Urinary bladder (tissue), 4 donors: ENCODE measurements around the gene CMPK2. TPM values are rescaled to one million over a fixed set of nuclear protein-coding genes. Genes with fewer than 3 reads are reported as not detected.
A peak's percentile ranks its signal among the peaks of the same experiment; 100 is the strongest.
"Not testable (repeated sequence)": the region's sequence is repeated elsewhere in the genome, so short reads cannot be mapped to it uniquely, and the experiment has no call there.

Experiments used
- DNase-seq: peaks from one replicate; pipeline ENCODE4 v3.0.0-alpha.2; 2015; ENCODE audit errors: extremely low spot score
- H3K27ac ChIP-seq: one replicate; pipeline ENCODE4 v1.5.1; 2013; ENCODE audit warnings: low read depth, mild to moderate bottlenecking, moderate library complexity
- H3K36me3 ChIP-seq: one replicate; pipeline ENCODE4 v1.6.1; 2013; ENCODE audit warnings: mild to moderate bottlenecking, moderate library complexity; ENCODE audit not compliant: insufficient read depth
- H3K4me1 ChIP-seq: one replicate; pipeline ENCODE4 v1.6.1; 2013; ENCODE audit warnings: mild to moderate bottlenecking, moderate library complexity; ENCODE audit not compliant: insufficient read depth
- H3K4me3 ChIP-seq: one replicate; pipeline ENCODE4 v1.5.1; 2013; ENCODE audit warnings: low read depth, low read length
- WGBS: extraction: QIAGEN DNeasy Blood & Tissue Kit; methylation state at CpG from one replicate; pipeline ENCODE4 v1.1.7; 2013; 5-methylcytosine and 5-hydroxymethylcytosine counted together
- polyA plus RNA-seq: library from polyadenylated mRNA; stranded (reverse); fragments of 200-250 nt; gene quantifications from one replicate; pipeline ENCODE4 v1.2.3, GENCODE V29; 2013
- total RNA-seq: library from RNA; depleted of rRNA; stranded (reverse); fragments of >200 nt; gene quantifications from one replicate; pipeline ENCODE4 v1.2.3, GENCODE V29; 2014
- donor health status: healthy with polysubstance abuse.
- donor health status: healthy.

CMPK2 gene
- total and polyA plus RNA-seq, 2 donors: 3.6 to 8.9 TPM

DNA sequence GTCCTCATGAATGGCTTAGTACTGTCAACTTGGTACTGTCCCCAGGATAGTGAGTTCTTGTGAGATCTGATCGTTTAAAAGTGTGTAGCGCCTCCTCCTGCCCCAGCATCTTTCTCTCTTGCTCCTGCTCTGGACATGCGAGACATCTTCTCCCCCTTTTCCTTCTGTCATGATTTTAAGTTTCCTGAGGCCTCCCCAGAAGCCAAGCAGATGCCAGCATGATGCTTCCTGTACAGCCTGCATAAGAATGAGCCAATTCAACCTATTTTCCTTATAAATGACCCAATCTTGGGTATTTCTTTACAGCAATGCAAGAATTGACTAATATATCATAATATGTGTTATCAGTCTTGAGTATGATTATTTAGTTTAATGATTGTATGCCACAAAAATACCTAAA, 8.3 kb upstream of the CMPK2 start:
- H3K36me3 ChIP-seq: no peaks in the 10 kb centered on the region
- H3K4me3 ChIP-seq: no peak overlapping the region
- no peaks in the 10 kb centered on the region for H3K4me1 ChIP-seq
- no peak overlapping the region for H3K27ac ChIP-seq
- DNase-seq: no peak
- over 99% methylated on average over 3 of the region's 3 CpGs for WGBS

DNA sequence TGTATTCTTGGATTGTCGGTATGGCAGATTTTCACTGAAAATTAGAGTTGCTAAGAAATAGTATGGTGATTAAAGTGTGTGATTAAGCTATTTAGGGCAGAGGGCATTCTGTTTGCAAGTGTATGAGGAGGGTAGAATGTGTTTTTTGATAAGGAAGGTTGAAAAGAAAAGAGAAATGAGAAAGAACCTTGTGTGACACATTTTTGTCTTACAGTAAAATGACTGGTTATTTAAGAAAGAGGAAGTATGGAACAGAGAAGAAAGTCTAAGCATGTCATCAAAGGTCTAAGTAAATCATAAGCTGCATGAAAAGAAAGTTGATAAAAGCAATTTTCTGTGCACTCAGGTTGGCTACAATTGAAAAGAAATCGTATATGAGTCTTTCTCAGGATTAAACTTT, 6.7 kb upstream of the CMPK2 start:
- WGBS: 89% methylated on average over 2 of the region's 2 CpGs
- Histone ChIP-seq H3K36me3 (no peaks in the 10 kb centered on the region), H3K4me3 (no peak overlapping the region), H3K4me1 (no peaks in the 10 kb centered on the region), H3K27ac (no peak overlapping the region)
- DNase-seq: no peak

DNA sequence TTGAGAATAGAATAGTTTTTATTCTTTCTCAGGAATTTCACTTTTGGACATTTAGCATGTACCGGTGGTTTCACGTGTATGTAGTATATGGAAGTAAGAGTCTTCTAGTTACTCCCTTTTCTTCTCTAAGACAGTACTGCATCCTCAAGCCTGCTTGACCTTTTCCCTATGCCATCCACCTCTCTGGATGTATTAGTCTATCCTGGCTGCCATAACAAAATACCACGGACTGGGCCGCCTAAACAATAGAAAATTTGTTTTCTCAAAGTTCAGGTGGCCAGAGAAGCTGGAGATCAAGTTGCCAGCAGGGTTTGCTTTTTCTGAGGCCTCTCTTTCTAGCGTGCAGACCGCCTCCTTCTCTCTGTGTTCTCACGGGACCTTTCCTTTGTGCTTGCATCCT, 1.3 kb upstream of the CMPK2 start:
- Histone ChIP-seq H3K4me1 (no peaks in the 10 kb centered on the region), H3K4me3 (no peak overlapping the region), H3K27ac (no peak overlapping the region), H3K36me3 (no peaks in the 10 kb centered on the region)
- DNase-seq: no peak
- WGBS: 92% methylated on average over 7 of the region's 7 CpGs

DNA sequence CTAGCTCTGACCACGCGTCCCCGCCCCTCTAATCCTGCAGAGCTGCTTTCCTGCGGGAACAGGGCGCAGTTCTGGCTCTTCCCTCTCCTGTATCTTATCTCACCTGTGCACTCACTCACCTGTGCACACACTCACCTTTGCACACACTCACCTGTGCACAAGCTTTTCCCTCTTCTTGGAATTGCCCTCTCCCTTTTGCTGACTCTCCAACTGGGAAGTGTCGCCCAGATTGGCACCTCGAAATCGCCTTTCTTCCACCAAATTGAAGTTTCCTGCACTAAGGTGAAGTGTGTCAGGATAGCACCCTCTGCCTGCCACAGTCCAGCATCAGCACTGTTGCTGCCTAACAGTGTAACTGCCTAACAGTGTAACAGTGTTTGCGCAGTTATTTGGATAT, 566 bp upstream of the CMPK2 start:
- DNase-seq: no peak
- 12% methylated on average over 9 of the region's 9 CpGs for WGBS
- H3K27ac ChIP-seq: peak overlapping the region; percentile 77
- no peaks in the 10 kb centered on the region for H3K36me3 ChIP-seq
- H3K4me1 ChIP-seq: no peaks in the 10 kb centered on the region
- H3K4me3 ChIP-seq: peak overlapping the region; percentile 84

DNA sequence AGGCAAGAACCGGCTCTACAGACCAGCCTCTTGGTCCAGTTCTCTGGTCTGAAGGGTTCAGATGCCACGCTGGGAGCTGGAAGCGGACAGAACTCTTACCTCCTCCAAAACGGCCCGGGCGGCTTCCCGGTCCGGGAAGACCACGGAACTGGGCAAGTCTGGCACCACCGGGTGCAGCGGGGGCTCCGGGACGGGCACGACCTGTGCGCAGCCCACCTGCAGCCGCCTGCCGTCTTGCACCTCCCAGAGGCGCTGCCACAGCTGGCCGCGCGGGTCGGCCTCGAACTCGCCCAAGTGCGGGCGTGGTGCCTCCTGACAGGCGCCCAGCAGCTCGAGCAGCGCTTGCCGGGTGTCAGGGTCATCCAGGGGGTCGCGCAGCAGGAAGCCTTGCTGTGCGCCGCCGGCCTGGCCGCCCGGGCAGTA, 773 bp downstream of the CMPK2 start:
- no peaks in the 10 kb centered on the region for H3K36me3 ChIP-seq
- H3K4me3 ChIP-seq: peak overlapping the region; percentile 84
- no peaks in the 10 kb centered on the region for H3K4me1 ChIP-seq
- DNase-seq: no peak
- WGBS: 10% methylated on average over 37 of the region's 37 CpGs
- no peak overlapping the region for H3K27ac ChIP-seq

DNA sequence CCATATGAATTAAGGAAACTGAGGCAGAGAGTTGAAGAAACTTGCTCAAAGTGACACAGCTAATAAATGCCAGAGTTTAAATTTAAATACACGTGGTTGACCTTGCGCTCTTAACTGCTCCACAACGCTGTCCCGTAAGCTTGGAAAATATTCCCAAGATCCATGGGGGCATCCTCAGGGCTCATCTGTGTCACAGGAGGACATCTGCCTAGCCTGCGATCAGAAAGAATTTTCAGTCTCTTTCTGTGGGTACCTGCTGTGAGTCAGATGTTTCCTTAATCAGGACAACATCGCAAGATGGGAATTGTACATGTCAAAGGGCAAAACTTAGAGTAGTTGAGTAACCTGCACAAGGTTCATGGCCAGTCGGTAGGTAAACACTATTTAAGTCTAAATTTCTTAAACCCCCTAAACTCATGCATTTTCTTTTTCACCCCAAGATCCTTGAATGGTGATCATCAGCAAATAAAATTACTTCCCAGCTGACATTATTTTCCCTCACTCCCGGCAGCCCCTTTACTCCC, 1.4 kb downstream of the CMPK2 start:
- Histone ChIP-seq H3K4me1 (no peaks in the 10 kb centered on the region), H3K27ac (no peak overlapping the region), H3K4me3 (no peak overlapping the region), H3K36me3 (no peaks in the 10 kb centered on the region)
- DNase-seq: no peak
- WGBS: 73% methylated on average over 8 of the region's 8 CpGs

DNA sequence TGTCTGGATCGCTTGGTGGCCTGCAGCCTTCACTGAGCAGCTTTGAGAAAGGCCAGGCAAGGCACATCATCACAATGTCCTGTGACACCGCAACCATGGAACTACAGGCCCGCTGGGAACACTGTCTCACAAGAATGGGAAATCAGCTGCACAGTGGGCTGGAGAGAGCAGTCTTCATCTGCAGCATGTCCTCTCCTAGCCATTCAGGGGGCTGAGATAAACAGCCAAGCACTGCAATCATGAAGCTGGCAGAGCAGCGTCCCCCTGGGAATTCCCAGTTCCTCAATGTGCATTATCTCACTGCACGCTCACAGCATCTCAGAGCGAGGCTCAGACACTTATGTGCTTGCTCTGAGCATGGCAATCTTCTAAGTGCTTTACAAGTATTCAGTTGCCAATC, 1.9 kb downstream of the CMPK2 start:
- H3K36me3 ChIP-seq: no peaks in the 10 kb centered on the region
- H3K4me1 ChIP-seq: no peaks in the 10 kb centered on the region
- H3K27ac ChIP-seq: no peak overlapping the region
- no peak for DNase-seq
- H3K4me3 ChIP-seq: no peak overlapping the region
- WGBS: 85% methylated on average over 6 of the region's 6 CpGs

DNA sequence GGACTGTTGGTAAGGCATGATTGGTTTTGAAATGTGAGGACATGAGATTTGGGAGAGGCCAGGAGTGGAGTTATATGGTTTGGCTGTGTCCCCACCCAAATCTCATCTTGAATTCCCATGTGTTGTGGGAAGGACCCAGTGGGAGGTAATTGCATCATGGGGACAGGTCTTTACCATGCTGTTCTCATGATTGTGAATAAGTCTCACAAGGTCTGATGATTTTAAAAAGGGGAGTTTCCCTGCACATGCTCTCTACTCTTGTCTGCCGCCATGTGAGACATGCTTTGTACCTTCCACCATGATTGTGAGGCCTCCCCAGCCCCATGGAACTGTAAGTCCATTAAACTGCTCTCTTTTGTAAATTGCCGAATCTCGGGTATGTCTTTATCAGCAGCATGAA, 5.4 kb downstream of the CMPK2 start:
- 98% methylated on average over 3 of the region's 3 CpGs for WGBS
- Histone ChIP-seq H3K36me3 (no peaks in the 10 kb centered on the region), H3K27ac (no peak overlapping the region), H3K4me3 (no peak overlapping the region), H3K4me1 (no peaks in the 10 kb centered on the region)
- no peak for DNase-seq

DNA sequence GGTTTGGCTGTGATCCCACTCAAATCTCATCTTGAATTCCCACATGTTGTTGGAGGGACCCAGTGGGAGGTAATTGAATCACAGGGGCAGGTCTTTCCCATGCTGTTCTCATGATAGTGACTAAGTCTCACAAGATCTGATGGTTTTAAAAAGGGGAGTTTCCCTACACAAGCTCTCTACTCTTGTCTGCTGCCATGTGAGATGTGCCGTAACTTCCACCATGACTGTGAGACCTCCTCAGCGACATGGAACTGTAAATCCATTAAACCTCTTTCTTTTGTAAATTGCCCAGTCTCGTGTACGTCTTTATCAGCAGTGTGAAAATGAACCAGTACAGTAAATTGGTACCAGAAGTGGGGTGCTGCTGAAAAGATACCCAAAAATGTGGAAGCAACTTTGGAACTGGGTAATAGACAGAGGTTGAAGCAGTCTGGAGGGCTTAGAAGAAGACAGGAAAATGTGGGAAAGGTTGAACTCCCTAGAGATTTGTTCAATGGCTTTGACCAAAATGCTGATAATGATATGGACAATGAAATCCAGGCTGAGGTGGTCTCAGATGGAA, 7.2 kb downstream of the CMPK2 start:
- DNase-seq, H3K4me1 ChIP-seq: not testable (repeated sequence)
- 96% methylated on average over 4 of the region's 4 CpGs for WGBS

DNA sequence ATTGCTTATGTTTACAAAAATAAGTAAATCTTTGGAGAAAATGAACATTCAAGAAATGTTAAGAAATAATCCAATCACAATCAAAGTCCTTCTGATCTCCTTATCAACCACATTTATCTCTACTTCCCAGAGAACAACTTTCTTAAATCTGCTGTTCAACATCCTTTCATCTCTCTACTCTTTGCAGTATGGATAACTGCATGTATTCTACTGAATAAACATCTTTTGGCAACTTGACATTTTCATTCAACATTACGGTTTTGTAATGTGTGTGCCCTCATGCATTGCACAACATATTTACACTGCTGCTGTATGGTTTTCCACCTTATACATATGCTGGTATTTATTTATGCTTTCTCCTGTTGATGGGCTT, 9.2 kb downstream of the CMPK2 start:
- H3K4me3 ChIP-seq: no peak overlapping the region
- no peaks in the 10 kb centered on the region for H3K36me3 ChIP-seq
- no peak overlapping the region for H3K27ac ChIP-seq
- no peaks in the 10 kb centered on the region for H3K4me1 ChIP-seq
- WGBS: 65% methylated on average over 1 of the region's 1 CpG
- DNase-seq: no peak

More for the DNA sequence above, 7.2 kb downstream of the CMPK2 start:
- not testable (repeated sequence) for H3K4me3 ChIP-seq, H3K36me3 ChIP-seq, H3K27ac ChIP-seq

DNA sequence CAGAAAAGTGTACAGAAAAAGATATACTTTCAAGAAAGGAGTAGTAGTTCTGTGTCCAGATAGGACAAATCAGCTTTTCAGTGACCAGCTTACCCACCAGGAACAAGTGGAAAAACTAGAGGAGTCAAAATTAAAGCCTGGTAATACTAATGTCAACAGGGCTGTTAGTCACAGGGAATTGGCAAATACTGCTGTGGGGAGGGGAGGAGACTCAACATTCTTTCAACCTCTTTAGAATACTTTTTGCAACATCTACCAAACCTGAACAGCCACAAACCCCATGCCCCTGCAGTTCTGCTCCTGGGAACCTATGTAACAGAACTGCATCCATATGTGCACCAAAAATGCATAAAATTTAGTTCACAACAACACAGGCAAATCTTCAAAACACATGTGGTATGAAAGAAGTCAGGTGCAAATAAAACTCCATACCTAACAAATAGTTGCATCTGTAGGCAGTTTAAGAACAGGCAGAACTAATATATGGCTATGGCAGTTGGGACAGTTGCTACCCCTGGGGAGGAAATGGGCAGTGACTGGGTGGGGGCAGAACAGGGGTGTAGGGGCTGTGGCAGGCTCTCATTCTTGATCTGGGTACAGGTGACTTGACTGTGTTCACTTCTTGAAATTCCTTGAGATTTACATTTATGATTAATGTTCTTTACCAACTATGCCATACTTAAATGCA, 9.7 kb downstream of the CMPK2 start:
- Histone ChIP-seq H3K4me3 (no peak overlapping the region), H3K36me3 (no peaks in the 10 kb centered on the region), H3K4me1 (no peaks in the 10 kb centered on the region), H3K27ac (no peak overlapping the region)
- no peak for DNase-seq

DNA sequence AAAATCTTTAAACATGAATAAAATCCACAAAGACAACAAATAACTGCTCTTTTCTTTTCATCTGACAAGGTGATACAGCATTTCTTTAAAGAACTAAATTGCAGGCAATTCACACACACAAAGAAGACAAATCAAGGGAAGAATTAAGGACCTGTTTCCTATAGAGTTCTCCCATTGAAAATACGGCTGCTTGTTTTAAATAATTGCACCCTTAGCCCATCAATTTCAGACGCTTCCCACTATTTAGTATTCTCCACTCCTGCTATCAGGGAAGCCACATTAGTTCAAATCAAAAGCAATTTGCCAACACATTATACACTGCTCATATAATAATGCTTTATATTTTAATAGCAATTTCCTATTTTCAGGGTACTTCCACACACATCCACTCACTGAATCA, 11.3 kb downstream of the CMPK2 start:
- no peak for DNase-seq
- Histone ChIP-seq H3K27ac (no peak overlapping the region), H3K36me3 (no peaks in the 10 kb centered on the region), H3K4me1 (no peaks in the 10 kb centered on the region), H3K4me3 (no peak overlapping the region)
- WGBS: 89% methylated on average over 2 of the region's 2 CpGs

DNA sequence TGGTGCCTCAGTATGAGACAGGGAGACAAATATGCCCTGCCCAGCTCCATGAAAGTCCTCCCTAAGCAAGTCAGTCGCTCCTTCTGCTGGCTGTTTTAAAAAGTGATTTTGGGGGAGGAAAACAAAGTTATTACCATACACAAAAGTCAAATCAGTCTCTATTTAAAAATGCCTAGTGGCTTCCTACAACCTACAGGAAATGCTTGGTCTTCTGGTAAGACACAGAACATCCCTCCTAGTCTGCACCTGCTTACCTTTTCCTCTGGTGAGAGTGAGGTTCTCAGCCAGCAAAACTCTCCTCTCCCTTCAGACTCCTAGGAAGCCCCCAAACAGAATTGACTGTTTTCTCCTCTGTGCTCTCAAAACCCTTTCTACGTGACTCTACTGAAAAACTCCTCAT, 13.5 kb downstream of the CMPK2 start:
- Histone ChIP-seq H3K4me1 (no peaks in the 10 kb centered on the region), H3K4me3 (no peak overlapping the region), H3K27ac (no peak overlapping the region), H3K36me3 (no peaks in the 10 kb centered on the region)
- WGBS: 96% methylated on average over 2 of the region's 2 CpGs
- DNase-seq: no peak

DNA sequence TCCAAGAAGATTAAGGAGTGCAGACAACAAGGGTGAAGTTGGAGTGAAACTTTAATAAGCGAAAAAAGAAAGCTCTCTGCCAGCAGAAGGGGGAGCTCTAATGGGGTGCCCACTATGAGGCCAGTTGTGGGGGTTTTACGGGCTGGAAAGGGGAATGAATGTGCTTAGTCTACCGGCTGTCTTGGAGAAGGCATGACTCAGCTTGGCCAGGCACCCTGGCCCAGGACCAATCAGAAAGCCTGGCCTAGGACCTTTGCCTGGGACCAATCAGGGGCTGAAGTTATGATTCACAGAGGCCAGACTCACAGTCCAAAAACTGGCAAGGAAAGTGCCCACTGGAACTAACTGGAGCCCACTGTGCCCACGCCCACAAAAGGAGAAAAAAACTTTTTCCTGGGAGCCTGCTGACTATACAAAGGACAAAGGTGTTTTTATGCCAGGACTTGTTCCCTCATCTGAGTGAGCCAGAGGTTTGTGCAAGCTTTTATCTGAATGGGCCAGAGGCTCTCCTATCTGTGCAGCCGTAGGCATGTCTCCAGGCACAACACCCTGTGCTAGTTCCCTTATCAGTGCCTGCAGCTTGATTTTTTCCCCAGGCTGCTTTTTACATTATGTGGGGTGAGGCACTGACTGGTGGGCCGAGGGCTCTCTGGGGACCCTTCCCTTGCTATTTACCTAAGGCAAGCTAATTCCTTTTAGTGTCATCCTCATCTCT, 18.6 kb downstream of the CMPK2 start:
- WGBS: 91% methylated on average over 6 of the region's 6 CpGs

More for the DNA sequence above, 18.6 kb downstream of the CMPK2 start:
- no peaks in the 10 kb centered on the region for H3K4me1 ChIP-seq
- DNase-seq: no peak
- H3K4me3 ChIP-seq: no peak overlapping the region
- no peaks in the 10 kb centered on the region for H3K36me3 ChIP-seq
- no peak overlapping the region for H3K27ac ChIP-seq
